Neural cell (in vitro differentiated cells): ENCODE data around the gene TEX54. TPM values are rescaled to one million over a fixed set of nuclear protein-coding genes. Genes with fewer than 3 reads are reported as not detected.

Source experiments
- H2AFZ ChIP-seq: fragments of 200-600, 300-800 bp; sonication (generic), shearing (Covaris generic); 2 replicates; pipeline ENCODE4 v1.6.0; 2014; ENCODE audit warnings: low read depth, mild to moderate bottlenecking, antibody characterized with exemption, low read length, moderate library complexity
- H3F3A ChIP-seq: fragments of 200-600 bp; shearing (Covaris generic); 2 replicates; pipeline ENCODE4 v1.6.1; 2016; ENCODE audit warnings: mild to moderate bottlenecking, moderate library complexity, mixed read lengths, antibody characterized with exemption, low read length; ENCODE audit not compliant: insufficient read depth, poor library complexity, severe bottlenecking
- H3K27ac ChIP-seq: fragments of 200-600, 300-800 bp; sonication (generic), shearing (Covaris generic); 2 replicates; pipeline ENCODE4 v1.5.1; 2014; ENCODE audit warnings: mild to moderate bottlenecking, low read length, moderate library complexity
- H3K27me3 ChIP-seq: fragments of 300-800, 200-600 bp; sonication (generic), shearing (Covaris generic); 2 replicates; pipeline ENCODE4 v1.6.0; 2014; ENCODE audit warnings: mild to moderate bottlenecking, low read depth, low read length, moderate library complexity; ENCODE audit not compliant: insufficient read depth
- H3K36me3 ChIP-seq: fragments of 300-800, 200-600 bp; sonication (generic), shearing (Covaris generic); 2 replicates; pipeline ENCODE4 v1.5.1; 2014; ENCODE audit warnings: mild to moderate bottlenecking, antibody characterized with exemption, low read length, moderate library complexity; ENCODE audit not compliant: insufficient read depth
- H3K4me2 ChIP-seq: fragments of 300-800, 200-600 bp; sonication (generic), shearing (Covaris generic); 2 replicates; pipeline ENCODE4 v1.6.0; 2014; ENCODE audit warnings: mild to moderate bottlenecking, low read length
- H3K4me3 ChIP-seq: fragments of 300-800, 200-600 bp; sonication (generic), shearing (Covaris generic); 2 replicates; pipeline ENCODE4 v1.5.1; 2014; ENCODE audit warnings: mild to moderate bottlenecking, low read length, moderate library complexity
- H3K79me2 ChIP-seq: fragments of 200-600 bp; shearing (Covaris generic); replicated peaks from 2 replicates; pipeline ENCODE4 v1.6.0; 2014; ENCODE audit warnings: mild to moderate bottlenecking, low read length, moderate library complexity; ENCODE audit not compliant: insufficient read depth
- H3K9ac ChIP-seq: fragments of 300-800, 200-600 bp; sonication (generic), shearing (Covaris generic); 2 replicates; pipeline ENCODE4 v1.6.1; 2016; ENCODE audit warnings: mild to moderate bottlenecking, low read length, mixed read lengths
- H3K9me2 ChIP-seq: fragments of 200-600 bp; shearing (Covaris generic); 2 replicates; pipeline ENCODE4 v1.6.1; 2016; ENCODE audit warnings: mild to moderate bottlenecking, low read length, mixed read lengths; ENCODE audit not compliant: insufficient read depth
- H3K9me3 ChIP-seq: fragments of 200-600, 300-800 bp; sonication (generic), shearing (Covaris generic); 2 replicates; pipeline ENCODE4 v1.6.1; 2016; ENCODE audit warnings: mild to moderate bottlenecking, mixed run types, low read length, moderate library complexity, mixed read lengths
- H4K20me1 ChIP-seq: fragments of 200-600 bp; shearing (Covaris generic); 2 replicates; pipeline ENCODE4 v1.6.1; 2016; ENCODE audit warnings: mild to moderate bottlenecking, mixed run types; ENCODE audit not compliant: insufficient read depth
- EP300 ChIP-seq: fragments of 450-650 bp; conservative IDR thresholded peaks from 2 replicates; pipeline ENCODE4 v1.6.1; 2014; ENCODE audit warnings: antibody characterized with exemption, mild to moderate bottlenecking, moderate library complexity; ENCODE audit not compliant: poor library complexity, severe bottlenecking
- EZH2 ChIP-seq: fragments of 200-600, 300-800 bp; shearing (Covaris generic), sonication (generic); IDR thresholded peaks from 2 replicates; pipeline ENCODE4 v1.6.1; 2014; ENCODE audit warnings: antibody characterized with exemption, low read length, borderline replicate concordance, mild to moderate bottlenecking; ENCODE audit not compliant: insufficient read depth, poor library complexity, severe bottlenecking
- MXI1 ChIP-seq: fragments of 450-650 bp; conservative IDR thresholded peaks from 2 replicates; pipeline ENCODE4 v1.6.1; 2014; ENCODE audit warnings: antibody characterized with exemption, mild to moderate bottlenecking; ENCODE audit not compliant: poor library complexity, severe bottlenecking
- POLR2AphosphoS5 ChIP-seq: IDR thresholded peaks from 2 replicates; pipeline ENCODE4 v1.6.1; 2012
- RAD21 ChIP-seq: fragments of 450-650 bp; conservative IDR thresholded peaks from 2 replicates; pipeline ENCODE4 v1.6.1; 2014; ENCODE audit warnings: antibody characterized with exemption, mild to moderate bottlenecking, moderate library complexity
- SMC3 ChIP-seq: fragments of 450-650 bp; conservative IDR thresholded peaks from 2 replicates; pipeline ENCODE4 v1.6.1; 2014; ENCODE audit warnings: antibody characterized with exemption, mild to moderate bottlenecking, moderate library complexity; ENCODE audit not compliant: poor library complexity
- TAF1 ChIP-seq: IDR thresholded peaks from 2 replicates; pipeline ENCODE4 v1.6.1; 2012; ENCODE audit warnings: low read depth
- polyA plus RNA-seq: library from polyadenylated mRNA; depleted of rRNA; stranded (reverse); fragments of >200 nt; gene quantifications from 2 replicates; pipeline ENCODE4 v1.2.3, GENCODE V29; 2014
- TF ChIP-seq, protein P1 (sequence below): IDR thresholded peaks from 2 replicates; pipeline ENCODE4 v1.6.1; 2012; ENCODE audit warnings: borderline replicate concordance
- TF ChIP-seq, protein P2 (sequence below): fragments of 450-650 bp; IDR thresholded peaks from 2 replicates; pipeline ENCODE4 v1.5.1; 2014; ENCODE audit warnings: antibody characterized with exemption, mild to moderate bottlenecking, moderate library complexity; ENCODE audit not compliant: poor library complexity, severe bottlenecking

The TEX54 gene
- polyA plus RNA-seq, 1 donor from 2014 or later, result not detected

DNA sequence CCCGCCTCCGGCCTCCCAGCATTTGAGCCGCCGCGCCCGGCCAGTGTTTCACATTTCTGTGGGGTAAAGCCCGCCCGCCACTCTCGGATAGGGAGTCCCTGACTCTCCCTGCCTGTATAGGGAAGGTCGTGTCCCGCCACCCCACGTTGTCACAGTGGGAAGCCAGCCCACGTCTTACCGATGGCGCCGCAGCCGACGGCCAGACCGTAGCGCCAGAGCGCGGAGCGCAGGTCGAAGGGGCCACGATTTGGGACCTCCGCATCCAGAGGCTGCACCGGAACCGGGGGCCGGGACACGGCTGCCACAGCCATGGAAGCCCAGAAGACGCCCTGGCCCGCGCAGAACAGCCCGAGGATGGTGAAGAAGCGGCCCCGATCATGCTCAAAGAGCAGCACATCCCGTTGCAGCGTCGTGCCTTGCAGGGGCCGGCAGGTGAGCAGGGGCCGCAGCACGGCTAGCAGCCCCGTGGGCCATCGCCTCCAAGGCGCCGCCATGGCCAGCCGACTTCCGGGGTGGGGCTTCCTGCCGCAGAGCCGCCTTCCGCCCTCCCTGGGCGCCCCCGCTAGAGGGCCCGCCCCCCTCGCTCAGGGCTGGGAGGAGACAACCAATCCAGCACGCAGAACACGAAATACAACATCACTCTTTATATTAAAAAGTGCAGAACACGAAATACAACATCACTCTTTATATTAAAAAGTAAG lies 41.0 kb downstream of the TEX54 start, which contains the start of gene TMEM223:
Gene TMEM223 (minus strand): TSS at position 506 of the 701 bp plus-strand sequence. CDS start 12 bp downstream, at position 494.
- peaks cover 10% of the 10 kb centered on the region for H3K79me2 ChIP-seq
- no peak for TF ChIP-seq SMC3
- TF ChIP-seq, protein P1, sequence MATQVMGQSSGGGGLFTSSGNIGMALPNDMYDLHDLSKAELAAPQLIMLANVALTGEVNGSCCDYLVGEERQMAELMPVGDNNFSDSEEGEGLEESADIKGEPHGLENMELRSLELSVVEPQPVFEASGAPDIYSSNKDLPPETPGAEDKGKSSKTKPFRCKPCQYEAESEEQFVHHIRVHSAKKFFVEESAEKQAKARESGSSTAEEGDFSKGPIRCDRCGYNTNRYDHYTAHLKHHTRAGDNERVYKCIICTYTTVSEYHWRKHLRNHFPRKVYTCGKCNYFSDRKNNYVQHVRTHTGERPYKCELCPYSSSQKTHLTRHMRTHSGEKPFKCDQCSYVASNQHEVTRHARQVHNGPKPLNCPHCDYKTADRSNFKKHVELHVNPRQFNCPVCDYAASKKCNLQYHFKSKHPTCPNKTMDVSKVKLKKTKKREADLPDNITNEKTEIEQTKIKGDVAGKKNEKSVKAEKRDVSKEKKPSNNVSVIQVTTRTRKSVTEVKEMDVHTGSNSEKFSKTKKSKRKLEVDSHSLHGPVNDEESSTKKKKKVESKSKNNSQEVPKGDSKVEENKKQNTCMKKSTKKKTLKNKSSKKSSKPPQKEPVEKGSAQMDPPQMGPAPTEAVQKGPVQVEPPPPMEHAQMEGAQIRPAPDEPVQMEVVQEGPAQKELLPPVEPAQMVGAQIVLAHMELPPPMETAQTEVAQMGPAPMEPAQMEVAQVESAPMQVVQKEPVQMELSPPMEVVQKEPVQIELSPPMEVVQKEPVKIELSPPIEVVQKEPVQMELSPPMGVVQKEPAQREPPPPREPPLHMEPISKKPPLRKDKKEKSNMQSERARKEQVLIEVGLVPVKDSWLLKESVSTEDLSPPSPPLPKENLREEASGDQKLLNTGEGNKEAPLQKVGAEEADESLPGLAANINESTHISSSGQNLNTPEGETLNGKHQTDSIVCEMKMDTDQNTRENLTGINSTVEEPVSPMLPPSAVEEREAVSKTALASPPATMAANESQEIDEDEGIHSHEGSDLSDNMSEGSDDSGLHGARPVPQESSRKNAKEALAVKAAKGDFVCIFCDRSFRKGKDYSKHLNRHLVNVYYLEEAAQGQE, result no peak
- peak; percentile 92 for TF ChIP-seq MXI1
- TF ChIP-seq EP300, result no peak
- no peak for TF ChIP-seq TAF1
- TF ChIP-seq, protein P2, sequence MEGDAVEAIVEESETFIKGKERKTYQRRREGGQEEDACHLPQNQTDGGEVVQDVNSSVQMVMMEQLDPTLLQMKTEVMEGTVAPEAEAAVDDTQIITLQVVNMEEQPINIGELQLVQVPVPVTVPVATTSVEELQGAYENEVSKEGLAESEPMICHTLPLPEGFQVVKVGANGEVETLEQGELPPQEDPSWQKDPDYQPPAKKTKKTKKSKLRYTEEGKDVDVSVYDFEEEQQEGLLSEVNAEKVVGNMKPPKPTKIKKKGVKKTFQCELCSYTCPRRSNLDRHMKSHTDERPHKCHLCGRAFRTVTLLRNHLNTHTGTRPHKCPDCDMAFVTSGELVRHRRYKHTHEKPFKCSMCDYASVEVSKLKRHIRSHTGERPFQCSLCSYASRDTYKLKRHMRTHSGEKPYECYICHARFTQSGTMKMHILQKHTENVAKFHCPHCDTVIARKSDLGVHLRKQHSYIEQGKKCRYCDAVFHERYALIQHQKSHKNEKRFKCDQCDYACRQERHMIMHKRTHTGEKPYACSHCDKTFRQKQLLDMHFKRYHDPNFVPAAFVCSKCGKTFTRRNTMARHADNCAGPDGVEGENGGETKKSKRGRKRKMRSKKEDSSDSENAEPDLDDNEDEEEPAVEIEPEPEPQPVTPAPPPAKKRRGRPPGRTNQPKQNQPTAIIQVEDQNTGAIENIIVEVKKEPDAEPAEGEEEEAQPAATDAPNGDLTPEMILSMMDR, result no peak
- no peak for TF ChIP-seq RAD21
- TF ChIP-seq POLR2AphosphoS5, result peak; percentile 82
- TF ChIP-seq EZH2, result no peak

DNA sequence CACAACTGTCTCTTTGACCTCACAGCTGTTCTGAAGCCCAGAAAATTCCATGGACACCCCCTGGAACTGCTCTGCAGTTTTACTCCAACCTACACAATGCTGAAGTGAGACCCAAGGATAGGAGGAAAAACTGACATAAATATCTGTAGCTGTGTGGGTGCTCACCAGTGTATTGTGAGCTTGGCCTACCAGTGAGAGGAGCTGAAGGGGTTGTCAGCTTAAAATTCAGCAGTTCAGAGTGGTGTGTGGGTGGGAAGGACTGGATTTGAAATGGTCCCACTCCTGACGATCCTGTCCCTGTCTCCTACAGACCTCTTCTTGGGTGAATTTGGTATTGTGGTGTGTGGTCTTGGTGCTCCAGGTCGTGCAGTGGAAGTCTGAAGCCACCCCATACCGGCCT lies 43.1 kb downstream of the TEX54 start:
- H3K79me2 ChIP-seq, result peaks cover 10% of the 10 kb centered on the region
- H3K4me3 ChIP-seq, result no peak overlapping the region
- H3K27me3 ChIP-seq, result no peaks in the 10 kb centered on the region
- H3K4me2 ChIP-seq, result no peak overlapping the region
- no peaks in the 10 kb centered on the region for H4K20me1 ChIP-seq
- TF ChIP-seq MXI1, result no peak
- no peak for TF ChIP-seq RAD21
- TF ChIP-seq, protein P1, result no peak
- TF ChIP-seq POLR2AphosphoS5, result no peak
- no peak for TF ChIP-seq SMC3
- no peak for TF ChIP-seq TAF1
- TF ChIP-seq, protein P2, result no peak
- no peak overlapping the region for H3K9ac ChIP-seq
- no peaks in the 10 kb centered on the region for H3K9me2 ChIP-seq
- no peak overlapping the region for H2AFZ ChIP-seq
- no peak overlapping the region for H3K27ac ChIP-seq
- no peaks in the 10 kb centered on the region for H3K9me3 ChIP-seq
- peaks cover 3% of the 10 kb centered on the region for H3F3A ChIP-seq
- no peaks in the 10 kb centered on the region for H3K36me3 ChIP-seq

More for the DNA sequence above, 41.0 kb downstream of the TEX54 start, which contains the start of gene TMEM223:
- Histone ChIP-seq H3K4me2 (peak within 1 kb of the TSS; percentile 59), H3K27ac (peak within 1 kb of the TSS; percentile 58), H2AFZ (no peak within 1 kb of the TSS), H3K27me3 (no peaks in the 10 kb centered on the region), H3K9me2 (no peaks in the 10 kb centered on the region), H3K4me3 (peak within 1 kb of the TSS; percentile 93), H3K36me3 (no peaks in the 10 kb centered on the region), H3F3A (peaks cover 3% of the 10 kb centered on the region), H3K9me3 (no peaks in the 10 kb centered on the region), H4K20me1 (no peaks in the 10 kb centered on the region), H3K9ac (peak within 1 kb of the TSS; percentile 75)
